HepG2 (cell line): ENCODE results near the gene RSBN1L. TPM values are rescaled to one million over a fixed set of nuclear protein-coding genes. Genes with fewer than 3 reads are reported as not detected.
A peak's percentile ranks its signal among the peaks of the same experiment; 100 is the strongest.

ENCODE experiments used
- EHMT2 ChIP-seq: fragments of 200-600 bp; sonication (generic); IDR thresholded peaks from 2 replicates; pipeline ENCODE4 v1.7.0; 2017; ENCODE audit warnings: antibody characterized with exemption, low read depth, low read length, borderline replicate concordance
- ETV5 ChIP-seq: IDR thresholded peaks from 2 replicates; pipeline ENCODE4 v1.6.1; 2018; ENCODE audit warnings: missing biosample characterization, missing genetic modification reagents, inconsistent platforms, borderline replicate concordance
- FOXC1 ChIP-seq: sonication (generic); formaldehyde crosslinking; IDR thresholded peaks from 2 replicates; pipeline ENCODE4 v1.8.0; 2022; ENCODE audit warnings: mild to moderate bottlenecking, missing genetic modification reagents, borderline replicate concordance
- GTF3A ChIP-seq: sonication (generic); formaldehyde crosslinking; conservative IDR thresholded peaks from 2 replicates; pipeline ENCODE4 v1.4.0; 2020; ENCODE audit warnings: mild to moderate bottlenecking, missing genetic modification reagents
- HMG20A ChIP-seq: IDR thresholded peaks from 2 replicates; pipeline ENCODE4 v1.6.1; 2016; ENCODE audit warnings: borderline replicate concordance
- KDM1A ChIP-seq: IDR thresholded peaks from 2 replicates; pipeline ENCODE4 v1.6.1; 2016; ENCODE audit warnings: missing compliant biosample characterization
- NCOR1 ChIP-seq: fragments of 200-600 bp; sonication (generic); IDR thresholded peaks from 2 replicates; pipeline ENCODE4 v1.7.0; 2017; ENCODE audit warnings: antibody characterized with exemption, low read length, borderline replicate concordance
- NFRKB ChIP-seq: fragments of 450-650 bp; IDR thresholded peaks from 2 replicates; pipeline ENCODE4 v1.6.1; 2017
- NR2F6 ChIP-seq, 2 experiments: IDR thresholded peaks; 2 replicates each; pipeline ENCODE4 v1.6.1; 2016; ENCODE audit warnings: antibody characterized with exemption in 1 of 2, mild to moderate bottlenecking in 1 of 2
- PHF21A ChIP-seq: sonication (generic); formaldehyde crosslinking; IDR thresholded peaks from 2 replicates; pipeline ENCODE4 v1.5.0; 2020; ENCODE audit warnings: mild to moderate bottlenecking, missing genetic modification reagents
- POLR2AphosphoS5 ChIP-seq: IDR thresholded peaks from 2 replicates; pipeline ENCODE4 v1.6.1; 2012; ENCODE audit warnings: low read depth, low read length
- RARA ChIP-seq: IDR thresholded peaks from 2 replicates; pipeline ENCODE4 v1.6.1; 2016; ENCODE audit warnings: missing genetic modification reagents, missing compliant biosample characterization
- SNAPC2 ChIP-seq: sonication (generic); formaldehyde crosslinking; IDR thresholded peaks from 2 replicates; pipeline ENCODE4 v1.8.1; 2022; ENCODE audit warnings: mild to moderate bottlenecking, missing genetic modification reagents
- STAT5B ChIP-seq: sonication (generic); formaldehyde crosslinking; IDR thresholded peaks from 2 replicates; pipeline ENCODE4 v1.4.0; 2020; ENCODE audit warnings: missing genetic modification reagents
- ZFP37 ChIP-seq: sonication (generic); formaldehyde crosslinking; IDR thresholded peaks from 2 replicates; pipeline ENCODE4 v1.4.0; 2020; ENCODE audit warnings: missing genetic modification reagents, borderline replicate concordance
- ZNF232 ChIP-seq: sonication (generic); formaldehyde crosslinking; IDR thresholded peaks from 2 replicates; pipeline ENCODE4 v1.4.0; 2020; ENCODE audit warnings: missing genetic modification reagents, borderline replicate concordance
- ZNF644 ChIP-seq: IDR thresholded peaks from 2 replicates; pipeline ENCODE4 v1.6.1; 2016; ENCODE audit warnings: low read depth
- polyA plus RNA-seq, 8 experiments: library from polyadenylated mRNA; depleted of rRNA in 3 of 8; stranded (reverse) in 7 of 8; unstranded in 1 of 8; fragments of >200 nt; fragmentation: Illumina TruSeq in 4 of 8; extraction: Trizol in 4 of 8; gene quantifications; 2 replicates each; pipeline versions ENCODE4 v1.2.1 to v1.2.3, GENCODE V29; 2011 to 2016; ENCODE audit warnings: low read depth in 4 of 8, missing spikeins in 1 of 8, mixed read lengths in 1 of 8; ENCODE audit not compliant: insufficient read depth in 1 of 8
- total RNA-seq, 5 experiments: library from RNA; depleted of rRNA; stranded (reverse); fragments of >200 nt; fragmentation: Illumina TruSeq; extraction: Trizol; gene quantifications; 2 replicates each; pipeline ENCODE4 v1.2.3, GENCODE V29; 2016; ENCODE audit warnings: low read depth in 1 of 5
- TF ChIP-seq, protein P1 (sequence below): sonication (generic); formaldehyde crosslinking; IDR thresholded peaks from 2 replicates; pipeline ENCODE4 v1.4.0; 2020; ENCODE audit warnings: low read depth, mild to moderate bottlenecking, missing genetic modification reagents
- TF ChIP-seq, protein P2 (sequence below): sonication (generic); formaldehyde crosslinking; IDR thresholded peaks from 2 replicates; pipeline ENCODE4 v1.4.0; 2020; ENCODE audit warnings: missing genetic modification reagents
- TF ChIP-seq, protein P3 (sequence below): sonication (generic); formaldehyde crosslinking; IDR thresholded peaks from 2 replicates; pipeline ENCODE4 v1.8.1; 2023; ENCODE audit warnings: mild to moderate bottlenecking, missing genetic modification reagents

RSBN1L gene
- total and polyA plus RNA-seq, 2 of the 13 experiments (the other 11 are each of a cell fraction or from before 2014, with no cell fraction given) = 7.7 to 21.3 TPM

DNA sequence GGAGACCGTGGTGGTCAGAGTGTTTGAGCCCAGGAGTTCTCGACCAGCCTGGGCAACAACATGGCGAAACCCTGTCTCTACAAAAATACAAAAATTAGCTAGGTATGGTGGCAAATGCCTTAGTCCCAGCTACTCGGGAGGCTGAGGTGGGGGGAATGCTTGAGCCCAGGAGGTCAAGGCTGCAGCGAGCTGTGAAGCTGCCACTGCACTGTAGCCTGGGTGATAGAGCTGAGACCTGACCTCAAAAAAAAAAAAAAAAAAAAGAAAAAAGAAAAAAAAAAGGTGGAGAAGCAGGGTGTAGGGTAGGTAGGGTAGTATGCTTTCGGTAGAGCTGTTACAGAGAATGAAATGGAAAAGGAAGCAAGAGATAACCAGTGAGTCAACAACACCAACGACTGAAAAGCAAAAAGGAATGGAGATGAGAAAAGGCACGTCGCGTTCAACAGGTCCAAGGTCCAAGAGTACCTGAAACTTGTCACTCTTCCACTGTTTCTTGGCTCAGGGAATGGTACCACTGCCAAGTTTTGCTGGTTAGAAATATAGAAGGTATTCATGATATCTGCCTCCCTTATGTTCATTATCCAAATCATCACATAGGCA lies 4.3 kb upstream of the RSBN1L start (continued):
- TF ChIP-seq, protein P1, sequence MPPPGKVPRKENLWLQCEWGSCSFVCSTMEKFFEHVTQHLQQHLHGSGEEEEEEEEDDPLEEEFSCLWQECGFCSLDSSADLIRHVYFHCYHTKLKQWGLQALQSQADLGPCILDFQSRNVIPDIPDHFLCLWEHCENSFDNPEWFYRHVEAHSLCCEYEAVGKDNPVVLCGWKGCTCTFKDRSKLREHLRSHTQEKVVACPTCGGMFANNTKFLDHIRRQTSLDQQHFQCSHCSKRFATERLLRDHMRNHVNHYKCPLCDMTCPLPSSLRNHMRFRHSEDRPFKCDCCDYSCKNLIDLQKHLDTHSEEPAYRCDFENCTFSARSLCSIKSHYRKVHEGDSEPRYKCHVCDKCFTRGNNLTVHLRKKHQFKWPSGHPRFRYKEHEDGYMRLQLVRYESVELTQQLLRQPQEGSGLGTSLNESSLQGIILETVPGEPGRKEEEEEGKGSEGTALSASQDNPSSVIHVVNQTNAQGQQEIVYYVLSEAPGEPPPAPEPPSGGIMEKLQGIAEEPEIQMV (CRISPR knock-in tag) = no peak
- TF ChIP-seq KDM1A (CRISPR knock-in tag) (peak; percentile 38; the same call in 1 of the 2 replicates), NCOR1 (0 out of 2 replicates have a peak, but pooled peaks have one; percentile 48), ZFP37 (CRISPR knock-in tag) (0 out of 2 replicates have a peak, but pooled peaks have one; percentile 55), FOXC1 (CRISPR knock-in tag) (no peak), PHF21A (CRISPR knock-in tag) (no peak), POLR2AphosphoS5 (peak; percentile 36; the same call in 1 of the 2 replicates), SNAPC2 (CRISPR knock-in tag) (0 out of 2 replicates have a peak, but pooled peaks have one; percentile 73), EHMT2 (0 out of 2 replicates have a peak, but pooled peaks have one; percentile 25), ZNF232 (CRISPR knock-in tag) (0 out of 2 replicates have a peak, but pooled peaks have one; percentile 26), ZNF644 (CRISPR knock-in tag) (peak; percentile 85; the same call in 1 of the 2 replicates), NFRKB (no peak), RARA (peak; percentile 27; the same call in 1 of the 2 replicates), HMG20A (CRISPR knock-in tag) (0 out of 2 replicates have a peak, but pooled peaks have one; percentile 9), NR2F6 (IDR thresholded peaks at IDR 0.05) (peak; percentile 73), NR2F6 (CRISPR knock-in tag; IDR thresholded peaks at IDR 0.05) (peak; percentile 50; the same call in 1 of the 2 replicates), STAT5B (CRISPR knock-in tag) (no peak), ETV5 (CRISPR knock-in tag) (peak; percentile 31; the same call in 1 of the 2 replicates), GTF3A (CRISPR knock-in tag) (no peak)
- TF ChIP-seq, protein P2, sequence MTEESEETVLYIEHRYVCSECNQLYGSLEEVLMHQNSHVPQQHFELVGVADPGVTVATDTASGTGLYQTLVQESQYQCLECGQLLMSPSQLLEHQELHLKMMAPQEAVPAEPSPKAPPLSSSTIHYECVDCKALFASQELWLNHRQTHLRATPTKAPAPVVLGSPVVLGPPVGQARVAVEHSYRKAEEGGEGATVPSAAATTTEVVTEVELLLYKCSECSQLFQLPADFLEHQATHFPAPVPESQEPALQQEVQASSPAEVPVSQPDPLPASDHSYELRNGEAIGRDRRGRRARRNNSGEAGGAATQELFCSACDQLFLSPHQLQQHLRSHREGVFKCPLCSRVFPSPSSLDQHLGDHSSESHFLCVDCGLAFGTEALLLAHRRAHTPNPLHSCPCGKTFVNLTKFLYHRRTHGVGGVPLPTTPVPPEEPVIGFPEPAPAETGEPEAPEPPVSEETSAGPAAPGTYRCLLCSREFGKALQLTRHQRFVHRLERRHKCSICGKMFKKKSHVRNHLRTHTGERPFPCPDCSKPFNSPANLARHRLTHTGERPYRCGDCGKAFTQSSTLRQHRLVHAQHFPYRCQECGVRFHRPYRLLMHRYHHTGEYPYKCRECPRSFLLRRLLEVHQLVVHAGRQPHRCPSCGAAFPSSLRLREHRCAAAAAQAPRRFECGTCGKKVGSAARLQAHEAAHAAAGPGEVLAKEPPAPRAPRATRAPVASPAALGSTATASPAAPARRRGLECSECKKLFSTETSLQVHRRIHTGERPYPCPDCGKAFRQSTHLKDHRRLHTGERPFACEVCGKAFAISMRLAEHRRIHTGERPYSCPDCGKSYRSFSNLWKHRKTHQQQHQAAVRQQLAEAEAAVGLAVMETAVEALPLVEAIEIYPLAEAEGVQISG (CRISPR knock-in tag) = peak; percentile 27; the same call in 1 of the 2 replicates
- TF ChIP-seq, protein P3, sequence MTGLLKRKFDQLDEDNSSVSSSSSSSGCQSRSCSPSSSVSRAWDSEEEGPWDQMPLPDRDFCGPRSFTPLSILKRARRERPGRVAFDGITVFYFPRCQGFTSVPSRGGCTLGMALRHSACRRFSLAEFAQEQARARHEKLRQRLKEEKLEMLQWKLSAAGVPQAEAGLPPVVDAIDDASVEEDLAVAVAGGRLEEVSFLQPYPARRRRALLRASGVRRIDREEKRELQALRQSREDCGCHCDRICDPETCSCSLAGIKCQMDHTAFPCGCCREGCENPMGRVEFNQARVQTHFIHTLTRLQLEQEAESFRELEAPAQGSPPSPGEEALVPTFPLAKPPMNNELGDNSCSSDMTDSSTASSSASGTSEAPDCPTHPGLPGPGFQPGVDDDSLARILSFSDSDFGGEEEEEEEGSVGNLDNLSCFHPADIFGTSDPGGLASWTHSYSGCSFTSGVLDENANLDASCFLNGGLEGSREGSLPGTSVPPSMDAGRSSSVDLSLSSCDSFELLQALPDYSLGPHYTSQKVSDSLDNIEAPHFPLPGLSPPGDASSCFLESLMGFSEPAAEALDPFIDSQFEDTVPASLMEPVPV = peak; percentile 75
